Muscle of leg (tissue), 11 donors: ENCODE results near the gene CCT8. TPM values are rescaled to one million over a fixed set of nuclear protein-coding genes. Genes with fewer than 3 reads are reported as not detected.

Experiments used
- DNase-seq: peaks from one replicate; pipeline ENCODE4 v3.0.0; 2013
- H3K27ac ChIP-seq: one replicate; pipeline ENCODE4 v1.5.1; 2013; ENCODE audit warnings: mild to moderate bottlenecking, low read length, control low read depth
- H3K27me3 ChIP-seq: one replicate; pipeline ENCODE4 v1.6.1; 2013; ENCODE audit warnings: low read length; ENCODE audit not compliant: control insufficient read depth, insufficient read depth
- H3K36me3 ChIP-seq: one replicate; pipeline ENCODE4 v1.6.1; 2013; ENCODE audit warnings: low read length; ENCODE audit not compliant: control insufficient read depth, insufficient read depth
- H3K4me1 ChIP-seq: one replicate; pipeline ENCODE4 v1.6.1; 2013; ENCODE audit warnings: low read length; ENCODE audit not compliant: control insufficient read depth, insufficient read depth
- H3K4me3 ChIP-seq: one replicate; pipeline ENCODE4 v1.5.1; 2013; ENCODE audit warnings: low read length, control low read depth
- H3K9me3 ChIP-seq: replicated peaks from 2 replicates; pipeline ENCODE4 v1.6.1; 2013; ENCODE audit warnings: low read depth, low read length; ENCODE audit not compliant: control insufficient read depth
- WGBS: methylation state at CpG from one replicate; pipeline ENCODE4 v1.1.5; 2013; ENCODE audit warnings: missing lambda C conversion rate; ENCODE audit not compliant: insufficient coverage; 5-methylcytosine and 5-hydroxymethylcytosine counted together
- polyA plus RNA-seq, 8 donors: library from polyadenylated mRNA; unstranded; fragments of 120-200 nt; gene quantifications; one replicate each; pipeline versions ENCODE4 v1.2.1 to v1.2.3, GENCODE V29; 2013; ENCODE audit warnings: inconsistent platforms in 1 of 8, low replicate concordance in 1 of 8; ENCODE audit not compliant: insufficient read length in 8 of 8, insufficient read depth in 1 of 8
- total RNA-seq: library from RNA; stranded (reverse); fragments of 120-200 nt; gene quantifications from one replicate; pipeline ENCODE4 v1.2.4, GENCODE V29; 2013

The CCT8 gene
- total and polyA plus RNA-seq, 9 donors, result 117 to 181 (median 165) TPM

- H3K4me3 ChIP-seq, result no peak overlapping the region
- DNase-seq, result no peak
- no peak overlapping the region for H3K27ac ChIP-seq
- no peaks in the 10 kb centered on the region for H3K36me3 ChIP-seq
- no peaks in the 10 kb centered on the region for H3K27me3 ChIP-seq
- no peaks in the 10 kb centered on the region for H3K9me3 ChIP-seq
- no peaks in the 10 kb centered on the region for H3K4me1 ChIP-seq
- WGBS, result no CpG with 5 or more reads among the region's 2 CpGs
Measured at GRCh38 chr21:29098156-29098555, 24.7 kb upstream of the CCT8 start.

- H3K4me1 ChIP-seq, result no peaks in the 10 kb centered on the region
- no CpG with 5 or more reads among the region's 8 CpGs for WGBS
- H3K4me3 ChIP-seq, result no peak overlapping the region
- no peaks in the 10 kb centered on the region for H3K27me3 ChIP-seq
- no peaks in the 10 kb centered on the region for H3K9me3 ChIP-seq
- H3K36me3 ChIP-seq, result no peaks in the 10 kb centered on the region
- DNase-seq, result no peak
- H3K27ac ChIP-seq, result no peak overlapping the region
Measured at GRCh38 chr21:29096218-29097015, 23.0 kb upstream of the CCT8 start.

GRCh38 chr21:29092102-29092959 lies 18.9 kb upstream of the CCT8 start:
- DNase-seq, result no peak
- 64% methylated on average over 4 of the region's 9 CpGs for WGBS
- Histone ChIP-seq H3K4me1 (no peaks in the 10 kb centered on the region), H3K36me3 (no peaks in the 10 kb centered on the region), H3K27me3 (no peaks in the 10 kb centered on the region), H3K9me3 (no peaks in the 10 kb centered on the region), H3K4me3 (no peak overlapping the region), H3K27ac (no peak overlapping the region)

GRCh38 chr21:29091033-29091432 lies 17.6 kb upstream of the CCT8 start:
- Histone ChIP-seq H3K36me3 (no peaks in the 10 kb centered on the region), H3K27me3 (no peaks in the 10 kb centered on the region), H3K27ac (no peak overlapping the region), H3K4me3 (no peak overlapping the region), H3K4me1 (no peaks in the 10 kb centered on the region), H3K9me3 (no peaks in the 10 kb centered on the region)
- no CpG with 5 or more reads among the region's 1 CpG for WGBS
- DNase-seq, result no peak

- DNase-seq, result no peak
- H3K27ac ChIP-seq, result no peak overlapping the region
- WGBS, result no CpG with 5 or more reads among the region's 8 CpGs
- no peaks in the 10 kb centered on the region for H3K9me3 ChIP-seq
- no peaks in the 10 kb centered on the region for H3K4me1 ChIP-seq
- no peaks in the 10 kb centered on the region for H3K27me3 ChIP-seq
- H3K36me3 ChIP-seq, result no peaks in the 10 kb centered on the region
- H3K4me3 ChIP-seq, result no peak overlapping the region
Measured at GRCh38 chr21:29085106-29085752, 11.8 kb upstream of the CCT8 start.

- Histone ChIP-seq H3K27me3 (no peaks in the 10 kb centered on the region), H3K9me3 (no peaks in the 10 kb centered on the region), H3K36me3 (no peaks in the 10 kb centered on the region), H3K4me1 (peaks cover 1% of the 10 kb centered on the region), H3K4me3 (no peak overlapping the region), H3K27ac (no peak overlapping the region)
- WGBS, result no CpG with 5 or more reads among the region's 2 CpGs
- no peak for DNase-seq
Measured at GRCh38 chr21:29084372-29084771, 10.9 kb upstream of the CCT8 start.

- DNase-seq, result no peak
- Histone ChIP-seq H3K36me3 (no peaks in the 10 kb centered on the region), H3K9me3 (no peaks in the 10 kb centered on the region), H3K27ac (no peak overlapping the region), H3K27me3 (no peaks in the 10 kb centered on the region), H3K4me1 (peaks cover 5% of the 10 kb centered on the region), H3K4me3 (no peak overlapping the region)
- WGBS, result 91% methylated on average over 1 of the region's 3 CpGs
Measured at GRCh38 chr21:29083306-29083705, 9.9 kb upstream of the CCT8 start.

GRCh38 chr21:29082046-29082815 lies 8.8 kb upstream of the CCT8 start:
- H3K4me3 ChIP-seq, result no peak overlapping the region
- no peak for DNase-seq
- no peak overlapping the region for H3K27ac ChIP-seq
- H3K36me3 ChIP-seq, result no peaks in the 10 kb centered on the region
- H3K4me1 ChIP-seq, result peaks cover 5% of the 10 kb centered on the region
- no CpG with 5 or more reads among the region's 3 CpGs for WGBS
- no peaks in the 10 kb centered on the region for H3K27me3 ChIP-seq
- no peaks in the 10 kb centered on the region for H3K9me3 ChIP-seq

GRCh38 chr21:29080454-29080941 lies 7.0 kb upstream of the CCT8 start:
- Histone ChIP-seq H3K9me3 (no peaks in the 10 kb centered on the region), H3K27me3 (no peaks in the 10 kb centered on the region), H3K4me1 (peaks cover 5% of the 10 kb centered on the region), H3K4me3 (no peak overlapping the region), H3K27ac (no peak overlapping the region), H3K36me3 (no peaks in the 10 kb centered on the region)
- no peak for DNase-seq
- WGBS, result 74% methylated on average over 5 of the region's 6 CpGs
